AG04449 (cell line): Measurements from ENCODE around the gene CRB2.

Source experiments
- CTCF ChIA-PET: fragments of 350-600 bp; formaldehyde crosslinking; extraction: SDS; loops from one replicate; lab custom pipeline; 2021; ENCODE audit warnings: antibody characterized with exemption; lab: Yijun Ruan, JAX
- POLR2A ChIA-PET: fragments of 400-600, 350-600 bp; formaldehyde crosslinking; extraction: SDS; loops from one replicate; lab custom pipeline; 2020; ENCODE audit warnings: antibody characterized with exemption, inconsistent platforms; lab: Yijun Ruan, JAX
- DNase-seq: peaks from one replicate; pipeline ENCODE4 v3.0.0-alpha.2; 2010; ENCODE audit warnings: low read depth, low spot score
- H3K4me3 ChIP-seq: 2 replicates; pipeline ENCODE4 v1.5.1; 2011; ENCODE audit warnings: low read depth, mild to moderate bottlenecking, control low read depth, low read length
- CTCF ChIP-seq: IDR thresholded peaks from one replicate; pipeline ENCODE4 v1.5.1; 2011; ENCODE audit warnings: mild to moderate bottlenecking, moderate library complexity, low read length, control low read depth, inconsistent platforms; ENCODE audit not compliant: insufficient read depth; ENCODE audit errors: missing control alignments

The CRB2 gene

GRCh38 chr9:123344192-123344949 is 11.6 kb upstream of the CRB2 start:
- H3K4me3 ChIP-seq = no peak overlapping the region
- ChIA-PET POLR2A (interaction anchor here (0.5 to 0.6 kb wide), 2 partner anchors 260 to 353 kb away, joined by 3 read pairs; no protein-coding TSS in a partner anchor), CTCF (interaction anchor here (0.9 to 4.3 kb wide), 4 partner anchors 11 to 286 kb away, joined by 3 to 35 read pairs (median 10); no protein-coding TSS in a partner anchor)
- DNase-seq = no peak
- TF ChIP-seq CTCF = no peak

- CTCF ChIA-PET = interaction anchor here (1.3 to 4.3 kb wide), 3 partner anchors 9 to 264 kb away, joined by 4 to 35 read pairs (median 15); no protein-coding TSS in a partner anchor
- no peak for DNase-seq
- POLR2A ChIA-PET = no interaction called here
- TF ChIP-seq CTCF = no peak
- H3K4me3 ChIP-seq = no peak overlapping the region
Measured at GRCh38 chr9:123345567-123345955, 10.4 kb upstream of the CRB2 start.

- ChIA-PET POLR2A (no interaction called here), CTCF (interaction anchor here (1.3 to 4.3 kb wide), 3 partner anchors 9 to 264 kb away, joined by 4 to 35 read pairs (median 15); no protein-coding TSS in a partner anchor)
- H3K4me3 ChIP-seq = no peak overlapping the region
- no peak for DNase-seq
- no peak for TF ChIP-seq CTCF
Measured at GRCh38 chr9:123346026-123346425, 10.0 kb upstream of the CRB2 start.

- no peak overlapping the region for H3K4me3 ChIP-seq
- CTCF ChIA-PET = no interaction called here
- POLR2A ChIA-PET = no interaction called here
- TF ChIP-seq CTCF = no peak
- DNase-seq = no peak
Measured at GRCh38 chr9:123346826-123347225, 9.2 kb upstream of the CRB2 start.

GRCh38 chr9:123347289-123348060 is 8.5 kb upstream of the CRB2 start:
- CTCF ChIA-PET = interaction anchor here (1.1 to 10.5 kb wide), 7 partner anchors 9 to 268 kb away, joined by 3 to 288 read pairs (median 63); no protein-coding TSS in a partner anchor

More at GRCh38 chr9:123347289-123348060, 8.5 kb upstream of the CRB2 start:
- H3K4me3 ChIP-seq = no peak overlapping the region
- DNase-seq = no peak
- TF ChIP-seq CTCF = no peak
- POLR2A ChIA-PET = no interaction called here
